Lower leg skin (tissue), 3 donors: Measurements from ENCODE around the gene IL17RC.

Experiments used
- CTCF ChIP-seq, 3 donors: fragments of 450-650 bp; IDR thresholded peaks; one replicate each; pipeline ENCODE4 v1.5.1; 2016; ENCODE audit warnings: antibody characterized with exemption in 3 of 3, mild to moderate bottlenecking in 3 of 3, moderate library complexity in 2 of 3
- POLR2A ChIP-seq, 2 donors: fragments of 450-650 bp; IDR thresholded peaks; one replicate each; pipeline ENCODE4 v1.6.1; 2016 to 2017; ENCODE audit warnings: antibody characterized with exemption in 2 of 2, mild to moderate bottlenecking in 1 of 2, moderate library complexity in 1 of 2

- TF ChIP-seq POLR2A (IDR thresholded peaks at IDR 0.05): no peak
- no peak for TF ChIP-seq CTCF (IDR thresholded peaks at IDR 0.05)
Measured at GRCh38 chr3:9945358-9945757, 28.5 kb downstream of the IL17RC start.
